CD4-positive, alpha-beta T cell treated with Interferon alpha-2 for 1 hour (primary cell): ENCODE measurements around the gene NUMB.

ENCODE experiments used
- DNase-seq, 2 donors: peaks; one replicate each; pipeline ENCODE4 v3.0.0-alpha.2; 2020 to 2022

The NUMB gene

GRCh38 chr14:73458183-73458976 lies at the start of gene NUMB:
TSS of gene NUMB (minus strand) at chr14:73458546. CDS start at chr14:73355751, 102,795 bp downstream.
- peak; percentile 97 to 99 for DNase-seq

DNA sequence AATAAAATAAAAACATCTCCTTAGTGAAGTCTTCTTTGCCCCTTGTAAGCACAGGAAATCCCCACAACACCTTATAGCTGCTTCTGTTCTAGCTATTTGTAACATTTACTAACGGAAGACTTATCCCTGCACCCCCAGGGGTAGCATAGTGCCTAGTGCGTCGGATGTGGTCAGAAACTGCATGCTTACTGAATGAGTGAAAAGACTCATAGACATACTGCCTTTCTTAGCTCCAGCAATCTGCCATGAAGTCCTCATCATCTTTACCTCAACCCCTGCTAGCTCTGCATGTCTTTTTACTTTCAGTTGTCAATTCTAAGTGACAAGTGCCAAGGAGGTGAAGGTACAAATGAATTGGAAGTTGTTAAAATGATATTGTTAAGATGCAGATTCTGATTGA lies 45.3 kb upstream of the NUMB start:
- DNase-seq = peak in 1 of 2 donors; percentile 10

DNA sequence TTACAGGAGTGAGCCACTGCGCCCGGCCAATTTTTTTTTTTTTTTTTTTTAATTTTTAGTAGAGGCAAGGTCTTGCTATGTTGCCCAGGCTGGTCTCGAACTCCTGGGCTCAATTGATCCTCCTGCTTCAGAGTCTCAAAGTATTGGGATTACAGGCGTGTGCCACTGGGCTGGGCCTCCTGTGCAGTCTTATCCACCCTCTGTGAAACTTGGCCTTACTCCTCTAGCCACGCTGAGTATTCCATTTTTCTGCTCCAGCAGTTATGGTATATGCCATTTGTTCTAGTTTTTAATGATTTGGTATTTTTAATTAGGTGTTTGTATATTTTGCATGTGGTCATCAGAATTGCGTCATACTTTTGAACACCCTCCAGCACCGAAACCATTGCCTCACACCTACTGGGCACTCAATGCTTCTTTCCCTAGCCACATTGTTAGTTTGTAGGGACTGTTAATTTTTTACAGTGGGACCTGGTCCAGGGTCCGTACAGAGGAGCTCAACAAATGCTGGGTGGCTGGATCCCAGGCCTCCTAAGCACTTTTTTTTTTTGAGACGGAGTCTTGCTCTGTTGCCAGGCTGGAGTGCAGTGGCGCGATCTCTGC lies 43.8 kb upstream of the NUMB start:
- DNase-seq = no peak

DNA sequence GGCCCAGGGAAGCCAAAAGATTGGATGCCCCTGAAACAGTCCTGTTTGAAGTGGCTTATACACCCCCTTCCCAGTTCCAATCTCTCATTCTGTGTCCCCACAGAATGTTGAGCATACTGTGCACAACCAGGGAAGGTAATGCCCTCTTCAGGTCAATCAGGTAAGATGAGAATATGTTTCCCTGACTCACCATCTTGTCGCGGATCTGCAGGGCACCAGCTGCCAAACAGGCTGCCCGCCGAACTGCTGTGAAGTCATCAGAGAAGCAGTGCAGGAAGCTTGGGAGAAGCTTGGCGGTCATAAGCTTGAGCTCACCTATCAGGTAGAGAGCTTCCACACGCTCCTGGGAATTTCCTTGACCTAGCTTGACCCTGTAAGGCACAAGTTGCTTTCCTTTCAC lies 42.0 kb upstream of the NUMB start:
- DNase-seq = no peak

- DNase-seq = no peak
These were observed 36.2 kb upstream of the NUMB start for GRCh38 chr14:73494593-73494992.

- no peak for DNase-seq
These were observed 34.3 kb upstream of the NUMB start for GRCh38 chr14:73492670-73493069.

DNA sequence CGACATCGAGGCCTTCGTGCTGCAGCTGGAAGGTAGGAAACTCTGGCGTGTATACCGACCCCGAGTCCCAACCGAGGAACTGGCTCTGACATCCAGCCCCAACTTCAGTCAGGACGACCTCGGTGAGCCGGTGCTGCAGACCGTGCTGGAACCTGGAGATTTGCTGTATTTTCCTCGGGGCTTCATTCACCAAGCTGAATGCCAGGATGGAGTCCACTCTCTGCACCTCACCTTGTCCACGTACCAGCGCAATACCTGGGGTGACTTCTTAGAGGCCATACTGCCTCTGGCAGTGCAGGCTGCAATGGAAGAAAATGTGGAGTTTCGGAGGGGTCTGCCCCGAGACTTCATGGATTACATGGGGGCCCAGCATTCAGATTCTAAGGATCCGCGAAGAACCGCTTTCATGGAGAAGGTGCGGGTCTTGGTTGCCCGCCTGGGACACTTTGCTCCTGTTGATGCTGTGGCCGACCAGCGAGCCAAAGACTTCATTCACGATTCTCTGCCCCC lies 33.8 kb upstream of the NUMB start:
- no peak for DNase-seq

- peak; percentile 49 to 77 for DNase-seq
These were observed 33.1 kb upstream of the NUMB start for GRCh38 chr14:73491256-73492042.

- no peak for DNase-seq
These were observed 31.3 kb upstream of the NUMB start for GRCh38 chr14:73489481-73490175.

- no peak for DNase-seq
These were observed 20.3 kb upstream of the NUMB start for GRCh38 chr14:73478684-73479083.

GRCh38 chr14:73477618-73478266 lies 19.4 kb upstream of the NUMB start:
- peak; percentile 11 to 36 for DNase-seq

DNA sequence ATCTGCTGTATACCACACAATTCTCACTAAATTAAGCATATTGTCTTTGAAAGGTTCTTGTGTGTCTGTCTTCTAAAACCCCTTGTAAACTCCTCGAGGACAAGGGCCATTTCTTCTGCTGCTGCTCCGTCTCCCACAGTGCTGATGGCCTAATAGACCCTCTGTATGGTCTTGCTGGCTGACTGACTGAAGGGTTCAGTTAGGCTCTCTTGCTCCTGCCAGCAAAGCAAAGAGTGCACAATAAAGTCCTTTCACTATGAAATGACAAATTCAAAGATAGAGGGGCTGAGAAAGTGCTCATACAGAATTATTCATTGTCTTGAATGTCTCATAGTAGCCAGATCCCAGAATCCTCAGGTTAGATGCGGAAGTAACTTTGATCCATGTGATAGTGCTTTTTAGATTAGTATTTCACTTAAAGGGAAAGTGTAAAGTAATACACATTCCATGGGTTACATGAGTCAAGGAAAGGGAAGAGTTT lies 18.1 kb upstream of the NUMB start:
- no peak for DNase-seq

DNA sequence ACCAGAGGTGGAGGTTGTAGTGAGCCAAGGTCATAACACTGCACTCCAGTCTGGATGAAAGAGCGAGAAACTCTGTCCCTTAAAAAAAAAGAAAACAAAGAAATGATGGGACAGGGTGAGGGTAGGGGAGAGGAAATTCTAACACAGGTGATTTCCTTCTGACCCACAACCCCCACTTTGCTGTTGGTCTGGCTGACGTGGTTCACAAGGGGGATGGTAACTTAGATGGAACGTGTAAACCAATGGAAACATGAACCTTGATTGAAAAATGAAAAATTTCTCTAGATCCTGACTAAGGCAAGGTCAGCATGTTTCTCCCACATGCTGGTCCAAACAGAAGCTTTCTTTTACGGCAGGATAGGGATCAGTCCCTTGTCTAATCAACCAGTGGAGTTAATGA lies 16.6 kb upstream of the NUMB start:
- DNase-seq = no peak

DNA sequence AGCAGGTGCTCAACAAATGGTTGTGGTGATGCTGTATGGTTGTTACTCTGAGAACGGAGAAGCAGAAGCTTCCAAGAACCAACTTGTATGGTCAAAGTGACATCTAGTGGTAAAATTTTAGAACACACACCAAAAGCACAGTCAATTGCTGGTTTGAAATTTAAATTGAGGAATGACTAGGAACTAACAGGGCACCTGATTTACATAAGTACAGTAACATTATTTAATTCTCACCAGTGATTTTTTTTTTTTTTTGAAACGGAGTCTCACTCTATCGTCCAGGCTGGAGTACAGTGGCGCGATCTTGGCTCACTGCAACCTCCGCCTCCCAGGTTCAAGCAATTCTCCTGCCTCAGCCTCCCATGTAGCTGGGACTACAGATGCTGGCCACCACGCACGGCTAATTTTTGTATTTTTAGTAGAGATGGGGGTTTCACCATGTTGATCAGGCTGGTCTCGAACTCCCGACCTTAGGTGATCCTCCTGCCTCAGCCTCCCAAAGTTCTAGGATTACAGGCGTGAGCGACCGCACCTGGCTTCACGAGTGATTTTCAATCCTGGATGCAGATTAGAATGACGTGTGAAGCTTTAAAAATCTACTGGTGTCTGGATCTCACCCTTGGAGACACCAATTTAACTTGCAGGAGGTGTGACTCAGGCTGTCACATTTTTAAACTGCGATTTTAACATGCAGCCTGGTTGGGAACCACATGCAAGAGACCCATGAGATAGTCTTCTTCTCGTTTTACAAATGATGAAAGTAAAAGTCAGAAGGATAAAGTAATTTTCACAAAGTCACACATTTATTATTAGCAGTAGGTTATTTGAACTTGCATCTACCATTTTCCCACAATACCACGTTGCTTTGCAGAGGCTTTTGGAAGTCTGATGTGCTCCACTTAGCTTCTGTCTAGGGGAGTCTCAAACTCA lies 14.1 kb upstream of the NUMB start:
- peak; percentile 13 to 75 for DNase-seq

DNA sequence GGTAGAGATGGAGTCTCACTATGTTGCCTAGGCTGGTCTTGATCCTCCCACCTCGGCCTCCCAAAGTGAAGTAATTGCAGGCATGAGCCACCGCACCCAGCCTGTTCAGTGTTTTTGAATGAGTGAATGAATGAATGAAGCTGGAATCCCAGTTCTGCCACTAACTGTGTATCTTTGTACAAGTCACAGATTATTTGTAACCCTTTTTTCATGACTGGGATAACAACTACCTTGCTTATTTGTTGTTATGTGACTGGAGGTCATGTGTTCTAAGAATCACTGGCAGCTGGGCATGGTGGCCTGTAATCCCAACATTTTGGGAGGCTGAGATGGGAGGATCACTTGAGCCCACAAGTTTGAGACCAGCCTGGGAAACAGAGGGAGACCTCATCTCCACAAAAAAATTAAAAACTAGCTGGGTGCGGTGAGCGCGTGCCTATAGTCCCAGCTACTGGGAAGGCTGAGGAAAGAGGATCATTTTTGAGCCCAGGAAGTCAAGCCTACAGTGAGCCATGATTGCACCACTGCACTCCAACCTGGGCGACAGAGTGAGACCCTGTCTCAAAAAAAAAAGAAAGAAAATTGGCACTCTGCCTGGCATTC lies 13.3 kb upstream of the NUMB start:
- DNase-seq = no peak

- DNase-seq = no peak
These were observed 10.6 kb upstream of the NUMB start for GRCh38 chr14:73468828-73469375.

DNA sequence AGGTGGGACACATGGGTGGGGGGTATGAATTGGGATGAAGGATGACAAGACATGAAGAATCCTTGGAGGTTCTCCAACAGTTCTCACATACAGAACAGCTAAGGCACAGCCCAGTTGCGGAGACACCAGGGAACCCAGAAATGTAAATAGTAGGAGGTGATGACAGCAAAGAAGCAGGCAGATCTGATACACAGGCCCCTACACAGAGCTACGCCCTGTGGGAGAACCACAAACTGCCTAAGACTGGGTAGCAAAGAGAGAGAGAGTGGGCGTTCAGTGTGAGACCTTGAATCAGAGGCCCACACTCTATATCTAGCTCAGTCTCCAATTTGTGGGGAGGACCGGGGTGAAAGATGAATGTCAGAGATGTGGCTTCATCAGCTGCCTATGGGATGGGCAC lies 9.5 kb upstream of the NUMB start:
- no peak for DNase-seq

- peak in 1 of 2 donors; percentile 55 for DNase-seq
These were observed 9.0 kb upstream of the NUMB start for GRCh38 chr14:73467377-73467776.

DNA sequence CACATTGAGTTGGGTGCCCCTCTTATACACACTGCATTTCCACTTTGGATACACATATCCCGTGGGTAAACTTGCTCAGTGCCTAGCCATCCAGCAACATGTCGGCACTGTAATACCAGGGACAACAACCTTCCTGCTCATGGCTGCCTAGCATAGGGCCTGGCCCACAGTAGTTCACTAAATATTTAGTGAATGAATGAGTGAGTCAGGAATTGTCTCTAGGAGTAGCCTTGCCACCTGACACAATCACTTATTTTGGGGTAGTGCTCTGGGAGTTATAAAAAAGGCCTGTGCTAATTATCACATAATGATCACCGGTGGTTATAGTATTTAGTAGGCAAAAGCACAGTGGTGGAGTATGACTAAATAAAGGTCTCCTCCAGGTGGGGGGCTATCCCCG lies 8.5 kb upstream of the NUMB start:
- no peak for DNase-seq

DNA sequence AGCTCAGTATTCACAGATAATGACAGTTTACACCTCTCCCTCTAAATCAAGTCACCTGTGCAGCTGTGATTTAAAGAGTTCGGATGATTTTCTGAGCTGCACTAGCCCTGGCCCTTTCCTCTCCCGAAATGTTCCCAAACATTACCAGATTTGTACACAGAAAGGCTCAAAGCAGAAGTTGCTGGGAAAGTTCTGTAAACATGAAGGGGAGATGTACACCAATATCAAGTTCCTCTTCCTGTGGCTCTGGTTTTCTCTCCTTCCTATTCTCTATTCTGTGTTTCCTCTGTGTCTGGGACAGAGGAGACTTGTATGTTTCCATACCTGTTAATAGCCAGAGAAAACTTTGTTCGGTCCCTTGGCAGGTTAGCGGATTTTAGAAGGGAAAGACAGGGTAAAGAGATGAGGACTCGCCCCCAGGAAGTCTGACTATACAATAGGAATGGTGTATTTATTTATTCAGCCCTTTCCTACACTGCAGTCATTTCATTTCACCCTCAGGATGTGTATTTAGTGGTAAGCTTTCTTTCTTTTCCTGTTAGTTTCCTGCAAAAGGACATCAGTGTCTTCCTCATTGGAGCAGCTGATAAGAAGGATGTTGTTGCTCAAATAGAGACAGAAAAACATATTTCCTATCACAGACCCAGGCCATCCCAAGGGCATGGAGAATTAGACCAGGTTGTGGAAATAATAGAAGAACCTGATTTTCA lies 7.6 kb upstream of the NUMB start:
- no peak for DNase-seq
